Glutamatergic neuron (in vitro differentiated cells): Measurements from ENCODE around the gene OLA1. TPM values are rescaled to one million over a fixed set of nuclear protein-coding genes. Genes with fewer than 3 reads are reported as not detected.
"Not testable (repeated sequence)": the region's sequence is repeated elsewhere in the genome, so short reads cannot be mapped to it uniquely, and the experiment has no call there.

Experiments used
- DNase-seq: peaks from one replicate; pipeline ENCODE4 v3.0.0; 2022
- H3K27ac Mint-ChIP-seq: one replicate; pipeline ENCODE4 v1.8.0; 2020; ENCODE audit warnings: mild to moderate bottlenecking, mixed read lengths, inconsistent platforms; ENCODE audit not compliant: unreplicated experiment
- H3K27me3 Mint-ChIP-seq: one replicate; pipeline ENCODE4 v1.8.0; 2020; ENCODE audit warnings: mild to moderate bottlenecking, moderate library complexity, mixed read lengths, inconsistent platforms; ENCODE audit not compliant: unreplicated experiment
- H3K36me3 Mint-ChIP-seq: one replicate; pipeline ENCODE4 v1.8.0; 2020; ENCODE audit warnings: mild to moderate bottlenecking, mixed read lengths, inconsistent platforms; ENCODE audit not compliant: unreplicated experiment
- H3K4me1 Mint-ChIP-seq: one replicate; pipeline ENCODE4 v1.8.0; 2020; ENCODE audit warnings: mild to moderate bottlenecking, low read depth, mixed read lengths, inconsistent platforms; ENCODE audit not compliant: unreplicated experiment
- H3K4me3 Mint-ChIP-seq: one replicate; pipeline ENCODE4 v1.8.0; 2020; ENCODE audit warnings: mild to moderate bottlenecking, mixed read lengths, inconsistent platforms; ENCODE audit not compliant: unreplicated experiment
- H3K9me3 Mint-ChIP-seq: one replicate; pipeline ENCODE4 v1.8.0; 2020; ENCODE audit warnings: mild to moderate bottlenecking, moderate library complexity, mixed read lengths, inconsistent platforms; ENCODE audit not compliant: unreplicated experiment
- total RNA-seq: library from RNA; stranded (reverse); fragmentation: NEBNext Ultra II Directional; extraction: Animal tissue kit (Norgen Biotek cat#: 25700); gene quantifications from one replicate; pipeline ENCODE4 v1.2.1, GENCODE V29; 2021; ENCODE audit not compliant: unreplicated experiment
- TF ChIP-seq, protein P1 (sequence below): fragments of 200-600 bp; sonication (generic); IDR thresholded peaks from one replicate; pipeline ENCODE4 v1.5.0; 2021; ENCODE audit not compliant: partially characterized antibody, unreplicated experiment

The OLA1 gene
- total RNA-seq, 1 donor from 2014 or later = 96.2 TPM

- TF ChIP-seq, protein P1, sequence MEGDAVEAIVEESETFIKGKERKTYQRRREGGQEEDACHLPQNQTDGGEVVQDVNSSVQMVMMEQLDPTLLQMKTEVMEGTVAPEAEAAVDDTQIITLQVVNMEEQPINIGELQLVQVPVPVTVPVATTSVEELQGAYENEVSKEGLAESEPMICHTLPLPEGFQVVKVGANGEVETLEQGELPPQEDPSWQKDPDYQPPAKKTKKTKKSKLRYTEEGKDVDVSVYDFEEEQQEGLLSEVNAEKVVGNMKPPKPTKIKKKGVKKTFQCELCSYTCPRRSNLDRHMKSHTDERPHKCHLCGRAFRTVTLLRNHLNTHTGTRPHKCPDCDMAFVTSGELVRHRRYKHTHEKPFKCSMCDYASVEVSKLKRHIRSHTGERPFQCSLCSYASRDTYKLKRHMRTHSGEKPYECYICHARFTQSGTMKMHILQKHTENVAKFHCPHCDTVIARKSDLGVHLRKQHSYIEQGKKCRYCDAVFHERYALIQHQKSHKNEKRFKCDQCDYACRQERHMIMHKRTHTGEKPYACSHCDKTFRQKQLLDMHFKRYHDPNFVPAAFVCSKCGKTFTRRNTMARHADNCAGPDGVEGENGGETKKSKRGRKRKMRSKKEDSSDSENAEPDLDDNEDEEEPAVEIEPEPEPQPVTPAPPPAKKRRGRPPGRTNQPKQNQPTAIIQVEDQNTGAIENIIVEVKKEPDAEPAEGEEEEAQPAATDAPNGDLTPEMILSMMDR = no peak
- H3K27ac Mint-ChIP-seq = no peak overlapping the region
- DNase-seq = no peak
- H3K4me3 Mint-ChIP-seq = peak overlapping the region; percentile 81
- H3K4me1 Mint-ChIP-seq = peaks cover 10% of the 10 kb centered on the region
- H3K36me3 Mint-ChIP-seq = no peaks in the 10 kb centered on the region
- H3K27me3 Mint-ChIP-seq = peaks cover 3% of the 10 kb centered on the region
- H3K9me3 Mint-ChIP-seq = peaks cover 2% of the 10 kb centered on the region
Observed at GRCh38 chr2:174248998-174249592, 763 bp upstream of the OLA1 start.

DNA sequence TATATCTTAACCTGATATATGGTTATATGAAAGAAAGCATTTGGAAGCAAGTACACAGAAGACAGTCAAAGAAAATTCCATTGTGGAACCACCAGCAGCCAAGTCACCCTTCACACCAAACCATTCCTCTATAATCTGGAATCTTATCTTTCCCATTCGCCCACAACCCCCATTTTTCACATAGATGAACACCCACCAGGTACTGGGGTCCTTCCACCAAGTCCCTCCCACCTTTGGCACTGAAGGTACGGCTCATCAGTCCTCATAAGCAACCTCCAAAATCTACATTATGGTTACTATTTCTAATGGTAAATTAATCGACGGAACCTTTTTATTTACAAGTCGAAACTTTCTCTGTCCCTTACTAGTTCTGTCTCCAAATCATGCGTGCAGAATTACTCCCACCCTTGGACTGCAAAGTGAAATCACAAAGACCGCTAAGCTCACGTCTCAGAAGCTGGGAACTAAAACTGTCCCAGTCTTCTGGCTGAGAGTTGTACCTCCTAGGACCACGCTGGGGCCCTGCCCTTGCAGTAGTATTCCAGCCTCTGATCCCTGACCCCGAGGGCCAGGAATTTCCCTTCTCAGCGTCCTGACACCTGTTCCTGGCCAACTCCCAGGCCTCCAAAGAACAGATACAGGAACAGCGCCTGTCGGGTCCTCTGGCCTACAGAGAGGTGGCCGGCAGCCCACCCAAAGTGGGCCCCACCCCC is 702 bp downstream of the OLA1 start:
- Mint-ChIP-seq H3K9me3 (peaks cover 1% of the 10 kb centered on the region), H3K36me3 (no peaks in the 10 kb centered on the region), H3K27ac (peak overlapping the region; percentile 87), H3K4me1 (peaks cover 10% of the 10 kb centered on the region), H3K4me3 (peak overlapping the region; percentile 96), H3K27me3 (peaks cover 3% of the 10 kb centered on the region)
- TF ChIP-seq, protein P1 = no peak
- DNase-seq = no peak

DNA sequence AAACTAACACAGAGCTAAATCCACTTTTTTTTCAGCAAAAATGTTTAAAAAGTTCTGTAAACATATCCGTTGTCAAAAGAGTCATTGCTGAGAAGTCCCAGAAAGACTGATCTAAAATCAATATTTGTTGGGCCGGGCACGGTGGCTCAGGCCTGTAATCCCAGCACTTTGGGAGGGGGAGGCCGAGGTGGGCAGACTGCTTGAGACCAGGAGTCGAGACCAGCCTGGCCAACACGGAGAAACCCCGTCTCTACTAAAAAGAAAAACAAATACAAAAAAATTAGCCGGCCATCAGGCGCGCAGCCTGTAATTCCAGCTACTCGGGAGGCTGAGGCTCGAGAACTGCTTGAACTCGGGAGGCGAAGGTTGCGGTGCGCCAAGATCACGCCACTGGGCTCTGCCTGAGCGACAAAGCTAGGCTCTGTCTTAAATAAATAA is 1.4 kb downstream of the OLA1 start:
- Mint-ChIP-seq H3K9me3 (no peaks in the 10 kb centered on the region), H3K27ac (no peak overlapping the region), H3K4me3 (peak overlapping the region; percentile 46), H3K4me1 (peaks cover 13% of the 10 kb centered on the region), H3K36me3 (no peaks in the 10 kb centered on the region), H3K27me3 (peaks cover 3% of the 10 kb centered on the region)
- DNase-seq = no peak
- TF ChIP-seq, protein P1 = no peak

DNA sequence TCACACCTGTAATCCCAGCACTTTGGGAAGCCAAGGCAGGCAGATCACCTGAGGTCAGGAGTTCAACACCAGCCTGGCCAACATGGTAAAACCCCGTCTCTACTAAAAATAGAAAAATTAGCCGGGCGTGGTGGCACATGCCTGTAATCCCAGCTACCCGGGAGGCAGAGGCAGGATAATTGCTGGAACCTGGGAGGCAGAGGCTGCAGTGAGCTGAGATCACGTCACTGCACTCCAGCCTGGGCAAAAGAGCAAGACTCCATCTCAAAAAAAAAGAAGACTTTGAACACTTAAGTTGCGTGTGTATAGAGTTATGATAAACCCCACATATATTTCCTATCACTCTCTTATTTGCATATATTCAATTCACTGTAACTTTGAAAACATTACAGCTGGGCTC is 2.7 kb downstream of the OLA1 start:
- not testable (repeated sequence) for H3K9me3 Mint-ChIP-seq, H3K4me3 Mint-ChIP-seq, H3K27ac Mint-ChIP-seq, DNase-seq, H3K27me3 Mint-ChIP-seq, H3K36me3 Mint-ChIP-seq
- H3K4me1 Mint-ChIP-seq = peaks cover 13% of the 10 kb centered on the region

DNA sequence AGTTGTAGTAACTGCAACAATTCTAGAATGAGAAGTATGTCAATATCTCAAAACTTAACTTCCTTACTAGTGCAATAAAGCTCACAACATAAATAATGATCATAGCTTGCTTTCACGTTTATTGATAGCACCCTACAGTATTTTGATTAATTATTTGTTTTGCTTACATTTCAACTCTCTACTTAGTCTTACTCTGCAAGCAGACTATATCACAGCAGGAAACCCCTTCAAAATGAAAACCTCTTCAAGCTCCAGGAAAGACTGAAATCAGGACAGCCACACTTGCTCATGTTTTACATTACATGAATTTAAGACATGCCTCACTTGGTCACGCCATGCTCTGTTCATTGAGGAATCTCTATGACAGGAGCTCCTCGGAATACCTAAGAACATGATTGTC is 3.3 kb downstream of the OLA1 start:
- Mint-ChIP-seq H3K4me3 (no peak overlapping the region), H3K27ac (no peak overlapping the region), H3K27me3 (peaks cover 3% of the 10 kb centered on the region), H3K4me1 (peaks cover 13% of the 10 kb centered on the region), H3K9me3 (no peaks in the 10 kb centered on the region), H3K36me3 (no peaks in the 10 kb centered on the region)
- TF ChIP-seq, protein P1 = no peak
- DNase-seq = no peak
